ENCODE results near the gene CDKL5.

The CDKL5 gene

DNA sequence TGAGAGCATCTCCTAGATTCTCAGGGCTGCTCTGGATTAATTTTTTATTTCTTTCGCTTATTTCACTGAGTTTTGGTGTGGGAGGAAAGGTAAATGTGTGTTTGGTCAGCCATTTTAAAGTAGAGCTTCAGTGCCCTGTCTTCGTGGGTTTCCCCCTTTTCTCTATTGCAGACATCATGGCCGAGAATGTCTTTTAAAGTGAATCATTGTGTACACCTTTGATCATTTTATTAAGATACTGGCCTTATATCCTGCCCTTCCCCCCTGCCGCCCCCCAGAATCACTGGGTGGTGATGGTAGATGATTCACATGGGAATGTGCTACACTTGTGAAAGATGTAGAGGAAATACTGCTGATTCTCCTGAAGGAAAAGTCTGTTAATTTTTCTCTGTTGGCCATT is 23.8 kb downstream of the CDKL5 start:
- no peak for DNase-seq (ENCODE audit: low read depth)

GRCh38 chrX:18455384-18455783 is 30.0 kb downstream of the CDKL5 start:
- no peak for DNase-seq (ENCODE audit: low read depth)
- H3K4me3 ChIP-seq (ENCODE audit: low read depth, low read length), result no peak overlapping the region

More for the DNA sequence above, 23.8 kb downstream of the CDKL5 start:
- H3K4me3 ChIP-seq (ENCODE audit: low read depth, low read length), result no peak overlapping the region

GRCh38 chrX:18457000-18457399 is 31.6 kb downstream of the CDKL5 start:
- no peak overlapping the region for H3K4me3 ChIP-seq (ENCODE audit: low read depth, low read length)
- DNase-seq (ENCODE audit: low read depth), result no peak

DNA sequence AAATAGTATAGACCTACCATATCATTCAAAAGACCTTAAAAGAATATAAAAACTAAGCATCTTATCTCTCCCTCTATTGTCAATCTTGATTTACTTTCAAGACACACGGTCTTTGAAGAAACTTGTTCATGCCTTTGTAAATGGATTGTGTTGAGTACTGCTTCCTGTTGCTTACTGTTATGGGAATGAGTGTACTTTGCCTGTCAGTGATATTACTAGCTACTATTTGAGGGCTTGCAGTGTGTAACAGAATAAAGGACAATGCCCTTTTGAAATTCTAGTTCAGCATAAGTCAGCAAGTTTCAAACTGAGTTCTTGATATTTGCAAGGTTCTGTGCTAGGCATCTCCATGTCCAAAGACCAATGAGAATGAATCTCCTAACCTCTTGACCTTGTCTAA is 36.0 kb downstream of the CDKL5 start:
- DNase-seq (ENCODE audit: low read depth), result no peak
- H3K4me3 ChIP-seq (ENCODE audit: low read depth, low read length), result no peak overlapping the region

DNA sequence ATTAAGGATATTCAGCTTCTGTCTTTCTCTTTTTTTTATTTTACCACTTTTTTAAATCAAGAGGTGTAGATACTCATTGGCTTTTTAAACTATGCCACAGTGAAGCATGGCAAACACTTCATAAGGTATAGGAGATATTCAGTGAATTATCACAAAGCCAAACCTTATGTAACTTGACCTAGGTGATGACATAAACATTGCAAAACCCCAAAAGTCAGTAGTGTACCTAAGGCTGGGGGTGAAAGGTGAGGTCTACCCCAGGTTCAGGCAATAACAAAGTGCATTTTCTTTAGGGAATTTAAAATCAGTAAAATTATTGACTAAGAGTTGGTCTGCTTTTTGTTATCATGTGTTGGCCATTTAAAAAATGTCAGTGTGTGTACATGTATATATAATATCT is 39.1 kb downstream of the CDKL5 start:
- no peak overlapping the region for H3K4me3 ChIP-seq (ENCODE audit: low read depth, low read length)
- no peak for DNase-seq (ENCODE audit: low read depth)

DNA sequence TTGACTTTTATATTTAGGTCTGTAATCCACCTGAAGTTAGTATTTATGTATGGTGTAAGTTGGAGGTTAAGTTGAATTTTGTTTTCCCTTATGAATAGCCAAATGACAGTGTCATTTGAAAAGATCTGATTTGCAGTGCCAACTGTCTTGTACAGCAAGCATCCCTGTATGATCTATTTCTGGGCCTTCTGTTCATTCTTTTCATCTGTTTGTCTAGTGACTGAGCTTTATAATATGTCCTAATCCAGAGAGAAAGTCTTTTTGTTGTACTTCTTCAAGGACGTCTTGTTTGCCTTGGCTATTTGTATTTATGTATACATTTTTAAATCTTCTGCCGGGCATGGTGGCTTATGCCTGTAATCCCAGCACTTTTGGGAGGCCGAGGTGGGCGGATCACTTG is 39.6 kb downstream of the CDKL5 start:
- no peak for DNase-seq (ENCODE audit: low read depth)
- H3K4me3 ChIP-seq (ENCODE audit: low read depth, low read length), result no peak overlapping the region

DNA sequence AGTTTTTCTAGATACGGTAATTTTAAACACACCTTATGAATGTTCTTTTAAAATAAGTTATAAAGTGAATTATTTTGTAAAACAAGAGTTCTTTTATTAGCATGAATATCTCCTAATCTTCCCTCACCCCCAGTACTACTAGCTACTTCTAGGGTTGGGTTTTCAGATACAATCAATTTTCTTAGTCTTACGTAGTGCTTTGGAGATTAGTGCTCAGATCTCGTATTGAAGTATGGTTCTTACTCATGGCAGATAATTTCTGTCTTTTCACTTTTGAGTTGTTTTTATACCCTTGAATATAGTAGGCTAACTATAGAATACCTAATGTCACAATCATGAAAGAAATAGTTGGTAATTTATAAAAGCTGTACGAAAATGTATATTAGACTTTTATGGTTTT is 43.2 kb downstream of the CDKL5 start:
- no peak overlapping the region for H3K4me3 ChIP-seq (ENCODE audit: low read depth, low read length)
- no peak for DNase-seq (ENCODE audit: low read depth)

DNA sequence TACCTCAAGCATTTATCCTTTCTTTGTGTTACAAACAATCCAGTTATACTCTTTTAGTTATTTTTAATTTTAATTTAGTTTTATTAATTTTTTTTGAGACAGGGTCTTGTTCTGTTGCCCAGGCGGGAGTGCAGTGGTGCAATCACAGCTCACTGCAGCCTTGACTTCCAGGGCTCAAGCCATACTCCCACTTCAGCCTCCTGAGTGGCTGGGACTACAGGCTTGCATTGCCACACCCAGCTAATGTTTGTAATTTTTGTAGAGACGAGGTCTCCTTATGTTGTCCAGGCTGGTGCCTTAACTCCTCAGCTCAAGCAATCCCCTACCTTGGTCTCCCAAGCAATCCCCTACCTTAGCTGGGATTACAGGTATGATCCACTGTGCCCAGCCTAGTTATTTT is 45.9 kb downstream of the CDKL5 start:
- no peak for DNase-seq (ENCODE audit: low read depth)
- no peak overlapping the region for H3K4me3 ChIP-seq (ENCODE audit: low read depth, low read length)

DNA sequence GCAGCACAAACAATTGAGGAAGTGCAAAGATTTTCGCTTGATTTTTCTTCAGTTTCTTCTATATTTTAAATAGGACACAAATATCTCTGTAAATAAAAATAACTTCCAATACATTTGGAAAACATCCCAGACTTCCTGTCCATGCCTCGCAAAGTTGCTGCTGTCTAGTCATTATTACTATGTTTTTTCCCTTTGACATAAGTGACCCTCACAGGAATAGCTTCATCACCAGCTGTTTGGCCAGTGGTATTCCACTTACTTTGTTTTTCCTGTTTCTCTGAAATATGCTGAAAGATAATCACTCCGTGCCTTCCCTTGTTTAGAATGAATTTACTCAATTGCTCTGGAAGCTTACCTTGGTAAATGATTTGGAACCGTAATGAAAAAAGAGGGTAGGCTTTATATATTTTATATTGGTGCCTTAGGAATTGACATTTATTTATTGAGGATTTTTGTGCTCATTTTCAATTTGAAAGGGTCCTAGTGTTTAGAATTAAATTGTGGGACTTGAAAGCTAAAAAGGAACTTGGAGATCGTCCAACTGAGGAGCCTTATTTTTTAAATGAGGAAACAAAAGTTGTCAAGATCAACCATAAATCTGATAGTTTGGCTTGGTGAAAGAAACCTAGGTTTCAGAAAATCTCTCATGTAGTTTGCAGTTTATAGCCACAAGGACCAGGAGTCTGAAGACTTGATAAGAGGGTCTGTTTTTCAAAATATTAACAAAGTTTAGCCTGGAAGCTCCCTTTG is 65.6 kb downstream of the CDKL5 start:
- DNase-seq (ENCODE audit: low read depth), result no peak
- no peak overlapping the region for H3K4me3 ChIP-seq (ENCODE audit: low read depth, low read length)

DNA sequence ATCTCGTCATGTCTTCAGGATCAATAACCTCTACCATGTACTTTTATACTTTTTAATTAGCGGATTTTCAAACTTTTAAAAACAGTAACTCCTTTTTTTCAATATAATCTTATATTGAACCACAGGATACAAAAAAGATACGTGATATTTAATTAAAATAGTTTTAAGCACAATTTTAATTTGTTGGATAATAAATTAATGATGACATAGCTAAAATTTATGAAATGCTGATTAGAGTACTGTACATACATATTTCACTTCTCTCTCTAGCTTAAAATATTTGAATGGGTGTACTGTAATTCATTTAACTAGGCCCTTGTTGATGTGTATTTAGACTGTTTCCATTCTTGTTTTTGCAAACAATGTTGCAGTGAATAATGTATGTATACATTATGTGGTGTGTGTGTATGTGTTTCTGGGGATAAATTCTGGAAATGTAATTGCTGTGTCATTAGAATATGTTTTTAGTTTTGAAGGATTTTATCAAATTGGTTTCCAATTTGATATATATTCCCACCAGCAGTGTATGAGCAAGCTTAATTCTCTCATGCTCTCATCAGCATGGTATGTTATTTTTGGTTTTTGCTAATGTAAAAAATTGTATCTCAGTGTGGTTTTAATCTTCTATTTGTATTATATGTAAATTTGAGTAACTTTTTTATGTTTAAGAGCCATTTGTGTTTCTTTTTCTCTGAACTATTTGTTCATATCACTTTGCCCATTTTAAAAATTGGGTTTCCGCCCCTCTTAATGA is 66.4 kb downstream of the CDKL5 start:
- H3K4me3 ChIP-seq (ENCODE audit: low read depth, low read length), result no peak overlapping the region
- no peak for DNase-seq (ENCODE audit: low read depth)

GRCh38 chrX:18534949-18535348 is 109.5 kb downstream of the CDKL5 start:
- no peak overlapping the region for H3K4me3 ChIP-seq (ENCODE audit: low read depth, low read length)
- no peak for DNase-seq (ENCODE audit: low read depth)

DNA sequence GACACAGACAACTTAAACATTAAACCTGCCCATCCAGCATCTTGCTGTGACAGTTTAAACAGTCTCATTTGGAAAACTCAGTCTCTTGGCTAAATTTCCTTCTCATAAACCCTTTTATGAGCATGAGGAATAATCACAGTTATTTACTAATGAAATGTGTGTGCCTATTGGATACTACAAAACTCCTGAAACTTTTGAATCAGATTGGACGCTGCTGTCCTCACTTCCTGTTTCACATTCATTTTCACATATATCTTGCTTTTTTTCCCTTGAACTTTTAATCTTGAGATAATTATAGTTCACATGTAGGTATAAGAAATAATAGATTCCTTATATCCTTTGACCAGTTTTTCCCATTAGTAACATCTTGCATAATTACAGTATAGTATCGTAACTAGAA is 111.7 kb downstream of the CDKL5 start:
- no peak overlapping the region for H3K4me3 ChIP-seq (ENCODE audit: low read depth, low read length)
- DNase-seq (ENCODE audit: low read depth), result no peak

GRCh38 chrX:18537524-18537923 is 112.1 kb downstream of the CDKL5 start:
- H3K4me3 ChIP-seq (ENCODE audit: low read depth, low read length), result no peak overlapping the region
- DNase-seq (ENCODE audit: low read depth), result no peak

GRCh38 chrX:18542131-18542530 is 116.7 kb downstream of the CDKL5 start:
- no peak for DNase-seq (ENCODE audit: low read depth)
- no peak overlapping the region for H3K4me3 ChIP-seq (ENCODE audit: low read depth, low read length)

- no peak for DNase-seq (ENCODE audit: low read depth)
- H3K4me3 ChIP-seq (ENCODE audit: low read depth, low read length), result no peak overlapping the region
These were observed 117.5 kb downstream of the CDKL5 start for GRCh38 chrX:18542905-18543304.

DNA sequence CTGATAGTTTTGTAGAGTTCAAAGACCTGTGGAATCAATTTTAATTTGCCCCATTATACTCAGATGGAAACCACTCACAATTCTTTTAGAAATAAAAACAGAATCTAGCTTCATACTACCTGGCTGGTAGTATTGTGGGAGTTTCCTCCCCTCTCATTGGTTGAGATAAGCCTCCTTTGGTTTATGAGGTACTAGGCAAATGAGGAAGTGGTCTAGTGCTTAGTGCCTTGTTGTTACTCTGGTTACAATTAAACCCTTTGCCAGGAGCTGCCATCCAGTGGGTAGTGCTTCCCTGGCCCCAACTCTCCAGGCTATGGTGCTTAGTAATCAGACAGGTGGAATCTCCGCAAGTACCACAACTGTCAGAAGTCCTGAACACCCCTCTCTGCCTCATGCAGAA is 118.3 kb downstream of the CDKL5 start:
- DNase-seq (ENCODE audit: low read depth), result no peak
- H3K4me3 ChIP-seq (ENCODE audit: low read depth, low read length), result no peak overlapping the region

GRCh38 chrX:18545771-18546170 is 120.4 kb downstream of the CDKL5 start:
- no peak overlapping the region for H3K4me3 ChIP-seq (ENCODE audit: low read depth, low read length)
- DNase-seq (ENCODE audit: low read depth), result no peak

- no peak for DNase-seq (ENCODE audit: low read depth)
- H3K4me3 ChIP-seq (ENCODE audit: low read depth, low read length), result no peak overlapping the region
These were observed 123.6 kb downstream of the CDKL5 start for GRCh38 chrX:18548996-18549395.

DNA sequence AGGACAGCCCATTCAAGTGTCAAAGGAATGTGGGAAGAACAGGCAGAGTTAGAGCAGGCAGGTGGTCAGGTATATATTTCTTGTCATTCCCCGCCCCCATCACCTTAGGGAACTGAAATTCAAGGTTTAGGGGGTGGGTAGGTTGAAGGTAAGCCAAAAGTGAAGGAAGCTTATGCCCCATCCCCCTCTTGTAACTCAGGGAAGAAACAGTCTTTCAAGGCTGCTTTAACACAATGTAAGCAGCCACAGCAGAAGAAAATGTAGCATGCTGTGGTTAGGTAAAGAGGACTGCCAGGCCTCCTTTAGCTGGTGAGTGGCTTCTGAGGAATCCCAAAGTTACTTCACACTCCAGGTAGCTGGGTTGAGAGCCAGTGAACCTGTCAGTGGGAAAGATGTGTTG is 124.2 kb downstream of the CDKL5 start:
- DNase-seq (ENCODE audit: low read depth), result no peak
- no peak overlapping the region for H3K4me3 ChIP-seq (ENCODE audit: low read depth, low read length)

DNA sequence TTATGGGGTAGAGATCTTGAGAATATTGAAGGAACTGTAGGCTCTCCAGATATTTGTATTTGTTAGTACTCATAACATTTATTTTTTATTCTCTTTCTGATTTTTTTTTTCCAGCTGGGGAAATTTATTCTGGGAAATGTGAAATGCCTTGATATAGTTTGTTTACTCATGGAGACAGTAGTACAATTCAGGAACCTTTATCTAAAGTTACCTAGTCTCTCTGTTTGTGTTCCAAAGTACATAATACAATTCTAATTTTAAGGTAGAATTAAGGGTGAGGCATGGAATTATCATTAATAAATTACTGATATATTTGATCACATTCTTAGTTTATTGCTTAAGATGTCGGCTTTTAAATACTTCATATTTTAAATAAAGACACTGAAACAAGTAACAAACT is 132.5 kb downstream of the CDKL5 start:
- no peak overlapping the region for H3K4me3 ChIP-seq (ENCODE audit: low read depth, low read length)
- DNase-seq (ENCODE audit: low read depth), result no peak

GRCh38 chrX:18558799-18559198 is 133.4 kb downstream of the CDKL5 start:
- H3K4me3 ChIP-seq (ENCODE audit: low read depth, low read length), result no peak overlapping the region
- no peak for DNase-seq (ENCODE audit: low read depth)

Measured in skeletal muscle cell (primary cell).